OCI-LY7 (cell line): Measurements from ENCODE around the gene LHX5. TPM values are rescaled to one million over a fixed set of nuclear protein-coding genes. Genes with fewer than 3 reads are reported as not detected.

Source experiments
- Bru-seq: library from RNA; stranded (reverse); fragments of 400-500 nt; gene quantifications from one replicate; lab custom pipeline; 2021; lab: Mats Ljungman, UMichigan
- BruChase-seq, 2 experiments: library from RNA; stranded (reverse); fragments of 400-500 nt; gene quantifications; one replicate each; lab custom pipeline; 2021; lab: Mats Ljungman, UMichigan
- BruUV-seq: library from RNA; stranded (reverse); fragments of 400-500 nt; replicated peaks from 2 replicates; lab custom pipeline; 2021; lab: Mats Ljungman, UMichigan
- CTCF ChIA-PET: fragments of 300-600 bp; sonication (Branson Sonifier 250); formaldehyde crosslinking; loops from one replicate; lab custom pipeline; 2022; ENCODE audit warnings: antibody characterized with exemption; ENCODE audit not compliant: unreplicated experiment; lab: Charles Lee
- POLR2A ChIA-PET: fragments of 300-600 bp; sonication (Branson Sonifier 250); formaldehyde crosslinking; loops from one replicate; lab custom pipeline; 2022; ENCODE audit warnings: antibody characterized with exemption; lab: Charles Lee
- DNase-seq: peaks from one replicate; pipeline ENCODE4 v3.0.0-alpha.2; 2015; ENCODE audit warnings: low spot score
- H2AFZ ChIP-seq: fragments of 200-600 bp; sonication (generic), shearing (Covaris generic); 2 replicates; pipeline ENCODE4 v1.6.1; 2014; ENCODE audit warnings: mild to moderate bottlenecking, antibody characterized with exemption, low read length, moderate library complexity
- H3K27ac ChIP-seq: fragments of 200-600 bp; sonication (generic); 2 replicates; pipeline ENCODE4 v1.5.1; 2014; ENCODE audit warnings: mixed run types, low read depth, mild to moderate bottlenecking, moderate library complexity, low read length, inconsistent platforms; ENCODE audit not compliant: poor library complexity, severe bottlenecking
- H3K36me3 ChIP-seq: fragments of 200-600 bp; sonication (generic); 2 replicates; pipeline ENCODE4 v1.6.1; 2014; ENCODE audit warnings: mild to moderate bottlenecking, antibody characterized with exemption, low read length, moderate library complexity, mixed read lengths; ENCODE audit not compliant: insufficient read depth
- H3K4me1 ChIP-seq: fragments of 200-600 bp; sonication (generic); 2 replicates; pipeline ENCODE4 v1.5.1; 2014; ENCODE audit warnings: mild to moderate bottlenecking, low read length; ENCODE audit not compliant: insufficient read depth, poor library complexity, severe bottlenecking
- H3K4me2 ChIP-seq: fragments of 200-600 bp; sonication (generic); 2 replicates; pipeline ENCODE4 v1.6.1; 2014; ENCODE audit warnings: mild to moderate bottlenecking, low read length
- H3K4me3 ChIP-seq: fragments of 200-600 bp; sonication (generic); 2 replicates; pipeline ENCODE4 v1.5.1; 2014; ENCODE audit warnings: mild to moderate bottlenecking, low read depth, low read length; ENCODE audit not compliant: poor library complexity, severe bottlenecking
- H3K79me2 ChIP-seq: fragments of 200-600 bp; sonication (generic); 2 replicates; pipeline ENCODE4 v1.6.1; 2016; ENCODE audit warnings: low read depth, mild to moderate bottlenecking, low read length, moderate library complexity, mixed read lengths; ENCODE audit not compliant: insufficient read depth
- H3K9me2 ChIP-seq: fragments of 200-600 bp; sonication (generic); 2 replicates; pipeline ENCODE4 v1.6.1; 2016; ENCODE audit warnings: mild to moderate bottlenecking, low read length, mixed read lengths; ENCODE audit not compliant: insufficient read depth
- H3K9me3 ChIP-seq: fragments of 200-600 bp; sonication (generic); 2 replicates; pipeline ENCODE4 v1.6.1; 2014; ENCODE audit warnings: mild to moderate bottlenecking, mixed run types, low read length, mixed read lengths
- H4K20me1 ChIP-seq: fragments of 200-600 bp; sonication (generic); 2 replicates; pipeline ENCODE4 v1.6.1; 2014; ENCODE audit warnings: mild to moderate bottlenecking, antibody characterized with exemption, low read length, moderate library complexity, mixed read lengths; ENCODE audit not compliant: insufficient read depth
- EZH2phosphoT487 ChIP-seq: fragments of 200-600 bp; sonication (generic); IDR thresholded peaks from 2 replicates; pipeline ENCODE4 v1.6.1; 2018; ENCODE audit warnings: low read depth, borderline replicate concordance, mild to moderate bottlenecking, mixed run types, antibody characterized with exemption, low read length, moderate library complexity, mixed read lengths
- intact Hi-C: fragments of 100-400 bp; cut with micrococcal nuclease; formaldehyde crosslinking; loops from one replicate; pipeline ENCODE4 v1.10.0; 2022; ENCODE audit not compliant: unreplicated experiment
- long read RNA-seq: library from polyadenylated mRNA; stranded (forward); transcript quantifications from one replicate; pipeline ENCODE4 v2.0.0, GENCODE V29; 2022
- total RNA-seq, 2 experiments: library from RNA; depleted of rRNA in 1 of 2; stranded (reverse); fragments of >200 nt in 1 of 2; shearing (Covaris generic) in 1 of 2; gene quantifications; 2 replicates each; pipeline ENCODE4 v1.2.3, GENCODE V29; 2014 to 2022
- TF ChIP-seq, protein P1 (sequence below): fragments of 200-600 bp; sonication (generic); conservative IDR thresholded peaks from 2 replicates; pipeline ENCODE4 v1.5.1; 2014; ENCODE audit warnings: mild to moderate bottlenecking, antibody characterized with exemption, low read length, moderate library complexity, mixed read lengths

The LHX5 gene
- not detected in 2 replicates for total RNA-seq (2014; rRNA removed; shearing (Covaris generic))
- total RNA-seq (2022): not detected in 2 replicates
- Bru-seq, nascent RNA: percentile 9 among the genes with signal in this experiment
- not detected for BruChase-seq, experiment 1, labeled RNA remaining after a 6-hour chase
- BruChase-seq, experiment 2, labeled RNA remaining after a 2-hour chase: not detected
- long read RNA-seq: 0 reads

DNA sequence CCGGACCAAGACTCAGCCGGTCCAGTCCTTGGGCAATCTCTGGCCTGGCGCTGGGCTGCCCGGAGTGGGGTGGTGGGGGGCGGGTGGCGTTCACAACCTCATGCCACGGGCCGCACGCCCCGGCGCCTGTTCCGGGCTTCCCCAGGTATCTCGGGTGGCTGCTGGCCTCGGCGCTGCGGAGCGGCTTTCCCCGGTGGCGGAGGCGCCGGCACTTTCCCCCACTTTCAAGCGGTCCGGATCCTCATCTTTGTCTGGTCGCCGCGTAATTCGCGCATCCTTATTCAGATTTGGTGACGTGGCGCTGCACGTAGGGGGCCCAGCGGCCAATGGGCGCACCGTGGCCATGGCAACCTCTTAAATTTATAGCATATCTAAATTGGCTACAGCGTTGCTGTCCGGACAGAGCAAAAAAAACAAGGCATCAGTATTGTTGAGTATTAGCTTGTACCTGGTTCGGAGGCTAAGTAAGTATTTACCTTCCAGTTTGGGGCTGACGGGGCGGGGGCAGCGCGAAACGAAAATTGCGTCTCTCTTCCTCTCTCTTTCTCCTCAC lies at the start of gene LHX5:
TSS of gene LHX5 (minus strand) at position 253 of the 553 bp plus-strand sequence. CDS start 373 bp downstream, outside the sequence.
- Histone ChIP-seq H3K79me2 (no peaks in the 10 kb centered on the region), H3K9me2 (no peaks in the 10 kb centered on the region), H3K4me1 (no peaks in the 10 kb centered on the region), H3K4me2 (no peak within 1 kb of the TSS), H3K36me3 (no peaks in the 10 kb centered on the region), H2AFZ (no peak within 1 kb of the TSS), H3K9me3 (no peaks in the 10 kb centered on the region), H4K20me1 (no peaks in the 10 kb centered on the region), H3K27ac (no peak within 1 kb of the TSS), H3K4me3 (no peak within 1 kb of the TSS)
- CTCF ChIA-PET: no interaction called here
- no peak for DNase-seq
- TF ChIP-seq EZH2phosphoT487: no peak
- TF ChIP-seq, protein P1, sequence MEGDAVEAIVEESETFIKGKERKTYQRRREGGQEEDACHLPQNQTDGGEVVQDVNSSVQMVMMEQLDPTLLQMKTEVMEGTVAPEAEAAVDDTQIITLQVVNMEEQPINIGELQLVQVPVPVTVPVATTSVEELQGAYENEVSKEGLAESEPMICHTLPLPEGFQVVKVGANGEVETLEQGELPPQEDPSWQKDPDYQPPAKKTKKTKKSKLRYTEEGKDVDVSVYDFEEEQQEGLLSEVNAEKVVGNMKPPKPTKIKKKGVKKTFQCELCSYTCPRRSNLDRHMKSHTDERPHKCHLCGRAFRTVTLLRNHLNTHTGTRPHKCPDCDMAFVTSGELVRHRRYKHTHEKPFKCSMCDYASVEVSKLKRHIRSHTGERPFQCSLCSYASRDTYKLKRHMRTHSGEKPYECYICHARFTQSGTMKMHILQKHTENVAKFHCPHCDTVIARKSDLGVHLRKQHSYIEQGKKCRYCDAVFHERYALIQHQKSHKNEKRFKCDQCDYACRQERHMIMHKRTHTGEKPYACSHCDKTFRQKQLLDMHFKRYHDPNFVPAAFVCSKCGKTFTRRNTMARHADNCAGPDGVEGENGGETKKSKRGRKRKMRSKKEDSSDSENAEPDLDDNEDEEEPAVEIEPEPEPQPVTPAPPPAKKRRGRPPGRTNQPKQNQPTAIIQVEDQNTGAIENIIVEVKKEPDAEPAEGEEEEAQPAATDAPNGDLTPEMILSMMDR: no peak
- intact Hi-C loops: no loop called here
- BruUV-seq: no TSS peak
- POLR2A ChIA-PET: no interaction called here

DNA sequence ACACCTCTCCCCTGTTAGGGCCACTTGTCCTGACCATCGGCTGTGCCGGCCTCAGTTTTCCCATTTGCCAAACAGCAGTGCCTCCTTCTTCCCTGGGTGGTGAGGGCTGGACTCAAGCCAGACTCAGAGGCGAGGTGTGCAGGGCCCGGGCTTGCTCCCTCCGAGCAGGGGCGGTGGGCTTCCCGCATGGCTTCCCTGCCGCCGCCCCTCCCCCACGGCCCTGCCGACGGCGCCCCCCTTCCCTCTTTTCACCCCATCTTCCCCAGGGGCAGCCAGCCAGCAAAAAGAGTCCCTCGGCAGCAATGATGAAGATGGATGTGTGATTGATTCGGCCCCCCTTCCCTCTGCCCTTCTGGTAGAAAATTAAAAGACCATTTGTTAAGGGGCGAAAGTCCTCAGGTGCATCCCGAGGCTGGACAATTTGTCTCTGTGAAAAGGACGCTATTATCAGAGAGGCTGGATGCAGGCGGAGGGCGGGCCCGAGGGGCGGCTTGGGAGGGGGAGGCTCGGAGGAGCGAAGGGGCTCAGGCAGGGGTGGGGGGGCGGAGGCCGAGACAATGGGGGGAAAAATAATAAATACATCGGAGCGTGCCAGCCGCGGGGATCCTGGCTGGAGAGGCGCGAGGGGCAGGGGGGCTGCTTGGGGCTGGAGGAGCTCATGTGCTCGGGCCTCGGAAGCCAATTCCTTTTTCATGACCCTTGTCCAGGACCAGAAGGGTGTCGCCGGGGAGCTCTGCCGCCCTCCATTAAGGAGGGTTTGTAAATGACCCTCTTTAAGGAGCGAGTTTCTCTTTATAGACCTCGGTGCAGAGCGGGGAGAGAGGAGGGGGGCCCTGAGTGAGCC lies 48.0 kb upstream of the LHX5 start:
- no peak for TF ChIP-seq EZH2phosphoT487
- TF ChIP-seq, protein P1: no peak
- ChIA-PET POLR2A (no interaction called here), CTCF (no interaction called here)
- no peaks in the 10 kb centered on the region for H3K4me1 ChIP-seq
- H3K4me2 ChIP-seq: no peak overlapping the region
- BruUV-seq: no TSS peak
- no peaks in the 10 kb centered on the region for H3K36me3 ChIP-seq
- H4K20me1 ChIP-seq: no peaks in the 10 kb centered on the region
- no peak overlapping the region for H3K4me3 ChIP-seq
- no peaks in the 10 kb centered on the region for H3K9me2 ChIP-seq
- intact Hi-C loops: no loop called here
- no peaks in the 10 kb centered on the region for H3K79me2 ChIP-seq
- no peaks in the 10 kb centered on the region for H3K9me3 ChIP-seq
- no peak for DNase-seq
- no peak overlapping the region for H2AFZ ChIP-seq
- no peak overlapping the region for H3K27ac ChIP-seq
